ENCODE measurements around the gene NUDT7.

DNA sequence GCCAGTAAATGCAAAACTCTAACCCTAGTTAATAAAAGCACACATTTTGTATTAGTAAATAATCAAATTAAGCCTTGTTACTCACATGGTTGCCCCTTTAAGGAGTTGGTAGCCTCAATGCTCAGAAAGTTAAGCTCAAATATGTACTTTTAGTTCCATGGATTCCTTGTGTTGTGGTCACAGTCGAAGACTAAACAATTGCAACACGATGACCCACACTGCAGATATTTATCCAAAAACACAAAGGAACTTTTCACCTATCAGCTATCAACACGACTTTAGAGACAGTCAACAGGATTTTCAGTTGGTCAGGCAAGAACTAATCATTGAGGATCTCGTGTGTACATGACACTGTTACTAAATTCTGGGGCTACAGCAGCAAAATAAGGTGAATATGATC, 47.4 kb upstream of the NUDT7 start:
- TF ChIP-seq SIN3A (IDR thresholded peaks at IDR 0.05; ENCODE audit: low read depth) (no peak), ZNF274 (IDR thresholded peaks at IDR 0.05; ENCODE audit: low read depth, low read length) (no peak), POLR2A (IDR thresholded peaks at IDR 0.05; ENCODE audit: borderline replicate concordance, extremely low read depth, insufficient read depth, insufficient read length) (no peak), EGR1 (IDR thresholded peaks at IDR 0.05; ENCODE audit: low read depth) (no peak), YY1 (IDR thresholded peaks at IDR 0.05; ENCODE audit: extremely low read depth, insufficient replicate concordance, low read depth, low read length) (no peak), EZH2 (IDR thresholded peaks at IDR 0.05) (no peak)
- TF ChIP-seq, protein P1, sequence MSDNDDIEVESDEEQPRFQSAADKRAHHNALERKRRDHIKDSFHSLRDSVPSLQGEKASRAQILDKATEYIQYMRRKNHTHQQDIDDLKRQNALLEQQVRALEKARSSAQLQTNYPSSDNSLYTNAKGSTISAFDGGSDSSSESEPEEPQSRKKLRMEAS (IDR thresholded peaks at IDR 0.05), result no peak
- TF ChIP-seq, protein P2, sequence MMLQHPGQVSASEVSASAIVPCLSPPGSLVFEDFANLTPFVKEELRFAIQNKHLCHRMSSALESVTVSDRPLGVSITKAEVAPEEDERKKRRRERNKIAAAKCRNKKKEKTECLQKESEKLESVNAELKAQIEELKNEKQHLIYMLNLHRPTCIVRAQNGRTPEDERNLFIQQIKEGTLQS (IDR thresholded peaks at IDR 0.05), result no peak
- TF ChIP-seq, protein P3, sequence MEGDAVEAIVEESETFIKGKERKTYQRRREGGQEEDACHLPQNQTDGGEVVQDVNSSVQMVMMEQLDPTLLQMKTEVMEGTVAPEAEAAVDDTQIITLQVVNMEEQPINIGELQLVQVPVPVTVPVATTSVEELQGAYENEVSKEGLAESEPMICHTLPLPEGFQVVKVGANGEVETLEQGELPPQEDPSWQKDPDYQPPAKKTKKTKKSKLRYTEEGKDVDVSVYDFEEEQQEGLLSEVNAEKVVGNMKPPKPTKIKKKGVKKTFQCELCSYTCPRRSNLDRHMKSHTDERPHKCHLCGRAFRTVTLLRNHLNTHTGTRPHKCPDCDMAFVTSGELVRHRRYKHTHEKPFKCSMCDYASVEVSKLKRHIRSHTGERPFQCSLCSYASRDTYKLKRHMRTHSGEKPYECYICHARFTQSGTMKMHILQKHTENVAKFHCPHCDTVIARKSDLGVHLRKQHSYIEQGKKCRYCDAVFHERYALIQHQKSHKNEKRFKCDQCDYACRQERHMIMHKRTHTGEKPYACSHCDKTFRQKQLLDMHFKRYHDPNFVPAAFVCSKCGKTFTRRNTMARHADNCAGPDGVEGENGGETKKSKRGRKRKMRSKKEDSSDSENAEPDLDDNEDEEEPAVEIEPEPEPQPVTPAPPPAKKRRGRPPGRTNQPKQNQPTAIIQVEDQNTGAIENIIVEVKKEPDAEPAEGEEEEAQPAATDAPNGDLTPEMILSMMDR (IDR thresholded peaks at IDR 0.05 in 2 of 3, conservative IDR thresholded peaks at IDR 0.05 in 1 of 3; ENCODE audit: borderline replicate concordance in 1 of 3, insufficient read depth in 1 of 3, low read depth in 2 of 3, low read length in 2 of 3), result no peak
